ENCODE data around the gene HID1. TPM values are rescaled to one million over a fixed set of nuclear protein-coding genes. Genes with fewer than 3 reads are reported as not detected.
"Not testable (repeated sequence)": the region's sequence is repeated elsewhere in the genome, so short reads cannot be mapped to it uniquely, and the experiment has no call there.

HID1 gene
- total and polyA plus RNA-seq, 2 experiments from 2014 or later, result 8.7 to 10.9 TPM

GRCh38 chr17:74906214-74906793, 66.3 kb downstream of the HID1 start:
- not testable (repeated sequence) for H2AFZ ChIP-seq; H3F3A ChIP-seq (replicated peaks; ENCODE audit: low read depth); ATAC-seq; H3K36me3 ChIP-seq (ENCODE audit: insufficient read depth); H3K27me3 ChIP-seq (ENCODE audit: insufficient read depth); H3K9me2 ChIP-seq (ENCODE audit: insufficient read depth); H3K27ac Mint-ChIP-seq; H3K4me3 ChIP-seq; H3K79me2 ChIP-seq (replicated peaks; ENCODE audit: insufficient read depth); H3K36me3 Mint-ChIP-seq (ENCODE audit: low read depth); DNase-seq (ENCODE audit: low spot score); H3K4me3 Mint-ChIP-seq; H4K20me1 ChIP-seq (replicated peaks; ENCODE audit: insufficient read depth); H3K27ac ChIP-seq (ENCODE audit: low read depth); H3K9me3 Mint-ChIP-seq; H3K4me2 ChIP-seq
- H3K4me1 ChIP-seq (ENCODE audit: insufficient read depth), result peaks cover 31% of the 10 kb centered on the region
- H3K27me3 Mint-ChIP-seq (ENCODE audit: insufficient read depth, low read depth, poor library complexity), result peaks cover 11% of the 10 kb centered on the region
- H3K4me1 Mint-ChIP-seq, result peaks cover 37% of the 10 kb centered on the region

GRCh38 chr17:74904687-74905409, 67.7 kb downstream of the HID1 start:
- H4K20me1 ChIP-seq (replicated peaks; ENCODE audit: insufficient read depth), result no peaks in the 10 kb centered on the region
- H3K27ac ChIP-seq (ENCODE audit: low read depth), result no peak overlapping the region
- H3F3A ChIP-seq (replicated peaks; ENCODE audit: low read depth), result 0 out of 2 replicates have a peak, but pooled peaks cover 4% of the 10 kb centered on the region
- DNase-seq (ENCODE audit: low spot score) (no peak), ATAC-seq (no peak)
- H3K4me1 Mint-ChIP-seq, result peaks cover 24% of the 10 kb centered on the region
- H3K4me2 ChIP-seq, result no peak overlapping the region
- no peak overlapping the region for H2AFZ ChIP-seq
- TF ChIP-seq CREB1 (CRISPR knock-in tag; IDR thresholded peaks at IDR 0.05; ENCODE audit: low read depth), result no peak
- TF ChIP-seq EZH2 (IDR thresholded peaks at IDR 0.05; ENCODE audit: low read depth, unreplicated experiment), result no peak
- TF ChIP-seq CTCF (conservative IDR thresholded peaks at IDR 0.05; ENCODE audit: low read depth in 2 of 2), result no peak
- TF ChIP-seq ETS1 (IDR thresholded peaks at IDR 0.05), result no peak
- TF ChIP-seq ZNF114 (CRISPR knock-in tag; IDR thresholded peaks at IDR 0.05), result no peak
- TF ChIP-seq POLR2AphosphoS5 (IDR thresholded peaks at IDR 0.05; ENCODE audit: low read depth), result no peak
- no peak for TF ChIP-seq JUNB (IDR thresholded peaks at IDR 0.05; ENCODE audit: unreplicated experiment)
- TF ChIP-seq ZNF331 (CRISPR knock-in tag; IDR thresholded peaks at IDR 0.05; ENCODE audit: low read depth), result no peak
- TF ChIP-seq ZNF462 (CRISPR knock-in tag; IDR thresholded peaks at IDR 0.05), result no peak
- TF ChIP-seq EZH2phosphoT487 (IDR thresholded peaks at IDR 0.05; ENCODE audit: unreplicated experiment), result no peak
- TF ChIP-seq NANOG (IDR thresholded peaks at IDR 0.05; ENCODE audit: borderline replicate concordance), result no peak
- peaks cover 12% of the 10 kb centered on the region for H3K27me3 Mint-ChIP-seq (ENCODE audit: insufficient read depth, low read depth, poor library complexity)
- H3K36me3 ChIP-seq (ENCODE audit: insufficient read depth), result no peaks in the 10 kb centered on the region
- no peak overlapping the region for H3K4me3 Mint-ChIP-seq
- H3K9me3 Mint-ChIP-seq, result peaks cover 5% of the 10 kb centered on the region; the same call in 2 of the 3 replicates
- H3K36me3 Mint-ChIP-seq (ENCODE audit: low read depth), result peaks cover 3% of the 10 kb centered on the region; the same call in 1 of the 3 replicates
- no peak overlapping the region for H3K4me3 ChIP-seq
- no peak overlapping the region for H3K27ac Mint-ChIP-seq
- no peaks in the 10 kb centered on the region for H3K79me2 ChIP-seq (replicated peaks; ENCODE audit: insufficient read depth)
- H3K9me2 ChIP-seq (ENCODE audit: insufficient read depth), result no peaks in the 10 kb centered on the region
- H3K27me3 ChIP-seq (ENCODE audit: insufficient read depth), result no peaks in the 10 kb centered on the region
- H3K4me1 ChIP-seq (ENCODE audit: insufficient read depth), result peaks cover 17% of the 10 kb centered on the region

All from GM23338 (cell line).